Astrocyte (in vitro differentiated cells and primary cell): ENCODE measurements around the gene ELOVL2. TPM values are rescaled to one million over a fixed set of nuclear protein-coding genes. Genes with fewer than 3 reads are reported as not detected.

ENCODE experiments used
- DNase-seq: peaks from one replicate; pipeline ENCODE4 v3.0.0-alpha.2; 2010; ENCODE audit warnings: low read depth
- FAIRE-seq: peaks from 2 replicates; lab custom pipeline; 2011; peaks lifted over from hg19 to GRCh38; lab: Jason Lieb, UNC
- H2AFZ ChIP-seq: 2 replicates; pipeline ENCODE4 v1.6.0; 2012; ENCODE audit warnings: low read depth, low read length, inconsistent platforms
- H3K27ac ChIP-seq: 2 replicates; pipeline ENCODE4 v1.5.1; 2011; ENCODE audit warnings: low read depth, low read length, inconsistent platforms
- H3K27me3 ChIP-seq: 2 replicates; pipeline ENCODE4 v1.6.0; 2011; ENCODE audit warnings: low read length, inconsistent platforms; ENCODE audit not compliant: insufficient read depth
- H3K36me3 ChIP-seq: 2 replicates; pipeline ENCODE4 v1.5.1; 2011; ENCODE audit warnings: low read length, inconsistent platforms; ENCODE audit not compliant: insufficient read depth
- H3K4me1 ChIP-seq: 2 replicates; pipeline ENCODE4 v1.5.1; 2011; ENCODE audit warnings: low read length, inconsistent platforms; ENCODE audit not compliant: insufficient read depth
- H3K4me2 ChIP-seq: 2 replicates; pipeline ENCODE4 v1.6.0; 2012; ENCODE audit warnings: low read length, inconsistent platforms
- H3K4me3 ChIP-seq: 2 replicates; pipeline ENCODE4 v1.5.1; 2011; ENCODE audit warnings: low read depth, mild to moderate bottlenecking, low read length, inconsistent platforms; ENCODE audit not compliant: insufficient read depth
- H3K79me2 ChIP-seq: 2 replicates; pipeline ENCODE4 v1.6.0; 2012; ENCODE audit warnings: mild to moderate bottlenecking, low read length, inconsistent platforms; ENCODE audit not compliant: insufficient read depth
- H3K9ac ChIP-seq: 2 replicates; pipeline ENCODE4 v1.6.0; 2012; ENCODE audit warnings: mild to moderate bottlenecking, low read length, inconsistent platforms
- H3K9me3 ChIP-seq: 2 replicates; pipeline ENCODE4 v1.5.1; 2012; ENCODE audit warnings: low read depth, mild to moderate bottlenecking, low read length, inconsistent platforms; ENCODE audit not compliant: insufficient read depth
- H4K20me1 ChIP-seq: 2 replicates; pipeline ENCODE4 v1.6.0; 2012; ENCODE audit warnings: low read length, inconsistent platforms; ENCODE audit not compliant: insufficient read depth
- H3K27ac Mint-ChIP-seq: one replicate; pipeline ENCODE4 v1.8.0; 2021; ENCODE audit warnings: mild to moderate bottlenecking, mixed read lengths; ENCODE audit not compliant: unreplicated experiment
- H3K27me3 Mint-ChIP-seq: one replicate; pipeline ENCODE4 v1.8.0; 2021; ENCODE audit warnings: low read depth, mixed read lengths; ENCODE audit not compliant: unreplicated experiment
- H3K36me3 Mint-ChIP-seq: one replicate; pipeline ENCODE4 v1.8.0; 2021; ENCODE audit warnings: low read depth, mixed read lengths; ENCODE audit not compliant: unreplicated experiment
- H3K4me1 Mint-ChIP-seq: one replicate; pipeline ENCODE4 v1.8.0; 2021; ENCODE audit warnings: low read depth, mixed read lengths; ENCODE audit not compliant: unreplicated experiment
- H3K4me3 Mint-ChIP-seq: one replicate; pipeline ENCODE4 v1.8.0; 2021; ENCODE audit warnings: mild to moderate bottlenecking, moderate library complexity, mixed read lengths; ENCODE audit not compliant: unreplicated experiment
- H3K9me3 Mint-ChIP-seq: one replicate; pipeline ENCODE4 v1.8.0; 2021; ENCODE audit warnings: mild to moderate bottlenecking, mixed read lengths; ENCODE audit not compliant: unreplicated experiment
- EZH2 ChIP-seq: IDR thresholded peaks from 2 replicates; pipeline ENCODE4 v1.6.1; 2012; ENCODE audit warnings: mild to moderate bottlenecking, low read length, inconsistent platforms; ENCODE audit not compliant: insufficient read depth
- total RNA-seq: library from RNA; stranded (reverse); gene quantifications from 2 replicates; pipeline ENCODE4 v1.2.1, GENCODE V29; 2021
- TF ChIP-seq, protein P1 (sequence below): IDR thresholded peaks from 2 replicates; pipeline ENCODE4 v1.5.1; 2011; ENCODE audit warnings: low read depth, mild to moderate bottlenecking, inconsistent platforms, low read length, moderate library complexity; ENCODE audit not compliant: insufficient read depth

Gene ELOVL2
- total RNA-seq, 1 donor from 2014 or later: 5.7 TPM

DNA sequence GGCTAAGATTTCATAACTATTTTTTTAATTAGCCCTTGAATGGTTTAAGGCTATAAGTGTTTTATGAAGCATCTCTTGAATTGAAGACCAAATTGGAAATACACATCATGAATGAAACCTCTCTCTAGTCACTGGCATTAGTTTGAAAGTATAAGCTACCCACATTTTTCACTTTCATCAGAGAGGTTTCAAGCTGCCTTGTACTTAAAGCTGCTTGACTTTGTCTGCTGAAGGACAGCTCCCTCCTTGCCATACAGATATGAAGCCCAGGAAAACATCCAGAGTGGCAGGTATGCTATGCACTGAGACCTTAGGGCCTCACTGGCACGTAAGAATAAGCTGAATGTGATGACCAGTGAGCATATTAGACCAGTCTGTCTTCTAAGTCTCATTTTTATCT is 62.7 kb downstream of the ELOVL2 start:
- no peak overlapping the region for H3K27ac Mint-ChIP-seq
- DNase-seq: no peak
- Histone ChIP-seq H3K36me3 (no peaks in the 10 kb centered on the region), H3K27me3 (no peaks in the 10 kb centered on the region), H3K4me3 (no peak overlapping the region), H2AFZ (no peak overlapping the region), H3K9me3 (no peaks in the 10 kb centered on the region), H3K79me2 (no peaks in the 10 kb centered on the region), H3K9ac (no peak overlapping the region), H3K27ac (no peak overlapping the region), H3K4me1 (no peaks in the 10 kb centered on the region), H3K4me2 (no peak overlapping the region), H4K20me1 (no peaks in the 10 kb centered on the region)
- TF ChIP-seq EZH2: no peak
- TF ChIP-seq, protein P1, sequence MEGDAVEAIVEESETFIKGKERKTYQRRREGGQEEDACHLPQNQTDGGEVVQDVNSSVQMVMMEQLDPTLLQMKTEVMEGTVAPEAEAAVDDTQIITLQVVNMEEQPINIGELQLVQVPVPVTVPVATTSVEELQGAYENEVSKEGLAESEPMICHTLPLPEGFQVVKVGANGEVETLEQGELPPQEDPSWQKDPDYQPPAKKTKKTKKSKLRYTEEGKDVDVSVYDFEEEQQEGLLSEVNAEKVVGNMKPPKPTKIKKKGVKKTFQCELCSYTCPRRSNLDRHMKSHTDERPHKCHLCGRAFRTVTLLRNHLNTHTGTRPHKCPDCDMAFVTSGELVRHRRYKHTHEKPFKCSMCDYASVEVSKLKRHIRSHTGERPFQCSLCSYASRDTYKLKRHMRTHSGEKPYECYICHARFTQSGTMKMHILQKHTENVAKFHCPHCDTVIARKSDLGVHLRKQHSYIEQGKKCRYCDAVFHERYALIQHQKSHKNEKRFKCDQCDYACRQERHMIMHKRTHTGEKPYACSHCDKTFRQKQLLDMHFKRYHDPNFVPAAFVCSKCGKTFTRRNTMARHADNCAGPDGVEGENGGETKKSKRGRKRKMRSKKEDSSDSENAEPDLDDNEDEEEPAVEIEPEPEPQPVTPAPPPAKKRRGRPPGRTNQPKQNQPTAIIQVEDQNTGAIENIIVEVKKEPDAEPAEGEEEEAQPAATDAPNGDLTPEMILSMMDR: no peak
- no peaks in the 10 kb centered on the region for H3K27me3 Mint-ChIP-seq
- no peak overlapping the region for H3K4me3 Mint-ChIP-seq
- peaks cover 7% of the 10 kb centered on the region for H3K9me3 Mint-ChIP-seq
- FAIRE-seq: no peak
- peaks cover 9% of the 10 kb centered on the region for H3K36me3 Mint-ChIP-seq
- no peaks in the 10 kb centered on the region for H3K4me1 Mint-ChIP-seq

DNA sequence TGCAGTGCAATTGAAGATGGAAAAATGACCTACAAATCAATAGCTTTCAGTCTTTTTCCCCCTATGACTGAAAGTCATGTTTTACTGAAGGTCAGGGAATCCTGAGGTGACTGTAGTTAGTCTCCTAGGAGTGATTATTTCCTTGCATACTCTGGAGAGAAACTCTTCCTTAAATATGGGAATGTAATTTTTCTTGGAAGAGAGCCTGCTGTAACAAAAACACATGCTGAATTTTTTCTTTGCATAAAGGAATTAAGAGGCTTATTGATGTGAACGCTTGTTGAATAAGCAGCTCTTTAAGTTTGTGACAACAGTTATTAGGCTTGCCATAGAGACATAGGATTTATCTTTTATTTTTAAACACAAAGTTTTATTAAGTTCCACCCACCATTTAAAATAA is 64.5 kb downstream of the ELOVL2 start:
- no peaks in the 10 kb centered on the region for H3K79me2 ChIP-seq
- no peak overlapping the region for H3K27ac Mint-ChIP-seq
- H3K36me3 ChIP-seq: no peaks in the 10 kb centered on the region
- no peak overlapping the region for H3K4me3 Mint-ChIP-seq
- TF ChIP-seq, protein P1: no peak
- TF ChIP-seq EZH2: no peak
- DNase-seq: no peak
- no peaks in the 10 kb centered on the region for H3K4me1 ChIP-seq
- no peaks in the 10 kb centered on the region for H3K27me3 ChIP-seq
- H2AFZ ChIP-seq: no peak overlapping the region
- no peak overlapping the region for H3K4me2 ChIP-seq
- H3K4me1 Mint-ChIP-seq: no peaks in the 10 kb centered on the region
- no peak overlapping the region for H3K4me3 ChIP-seq
- peaks cover 4% of the 10 kb centered on the region for H3K9me3 Mint-ChIP-seq
- no peaks in the 10 kb centered on the region for H4K20me1 ChIP-seq
- peaks cover 14% of the 10 kb centered on the region for H3K36me3 Mint-ChIP-seq
- no peaks in the 10 kb centered on the region for H3K27me3 Mint-ChIP-seq
- H3K9me3 ChIP-seq: no peaks in the 10 kb centered on the region
- no peak overlapping the region for H3K9ac ChIP-seq
- no peak overlapping the region for H3K27ac ChIP-seq
- no peak for FAIRE-seq

DNA sequence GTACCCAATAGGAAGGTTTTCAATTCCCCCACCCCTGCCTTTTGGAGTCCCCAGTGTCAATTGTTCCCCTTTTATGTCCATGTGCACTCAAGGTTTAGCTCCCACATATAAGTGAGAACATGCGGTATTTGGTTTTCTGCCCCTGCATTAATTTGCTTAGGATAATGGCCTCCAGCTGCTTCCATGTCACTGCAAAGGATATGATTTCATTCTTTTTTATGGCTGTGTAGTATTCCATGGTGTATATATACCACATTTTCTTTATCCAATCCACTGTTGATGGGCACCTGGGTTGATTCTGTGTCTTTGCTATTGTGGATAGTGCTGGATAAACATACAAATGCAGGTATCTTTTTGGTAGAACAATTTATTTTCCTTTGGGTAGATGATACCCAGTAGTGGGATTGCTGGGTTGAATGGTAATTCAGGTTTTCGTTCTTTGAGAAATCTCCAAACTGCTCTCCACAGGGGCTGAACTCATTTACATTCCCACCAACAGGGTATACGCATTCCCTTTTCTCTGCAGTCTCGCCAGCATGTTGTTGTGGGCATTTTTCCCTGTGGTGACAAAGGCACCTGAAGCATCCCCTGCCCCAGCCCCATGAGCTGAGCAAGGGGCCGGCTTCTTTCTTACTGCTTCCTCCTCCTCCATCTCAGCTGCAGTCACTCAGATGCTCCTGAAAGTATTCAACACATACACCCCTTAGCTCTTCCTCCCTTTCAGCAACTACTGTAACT is 66.7 kb downstream of the ELOVL2 start:
- Histone ChIP-seq H3K36me3 (no peaks in the 10 kb centered on the region), H3K4me3 (no peak overlapping the region), H3K4me1 (no peaks in the 10 kb centered on the region), H2AFZ (no peak overlapping the region), H4K20me1 (no peaks in the 10 kb centered on the region), H3K9me3 (no peaks in the 10 kb centered on the region), H3K79me2 (no peaks in the 10 kb centered on the region), H3K27ac (no peak overlapping the region), H3K27me3 (no peaks in the 10 kb centered on the region), H3K4me2 (no peak overlapping the region), H3K9ac (no peak overlapping the region)
- no peak for TF ChIP-seq EZH2
- TF ChIP-seq, protein P1: no peak
- Mint-ChIP-seq H3K27ac (no peak overlapping the region), H3K9me3 (peaks cover 4% of the 10 kb centered on the region), H3K27me3 (no peaks in the 10 kb centered on the region), H3K4me3 (no peak overlapping the region), H3K36me3 (peaks cover 12% of the 10 kb centered on the region), H3K4me1 (no peaks in the 10 kb centered on the region)
- no peak for DNase-seq
- FAIRE-seq: no peak
